ENCODE data around the gene CHN2.
A peak's percentile ranks its signal among the peaks of the same experiment; 100 is the strongest.

Gene CHN2

GRCh38 chr7:29340696-29341095 is 146.1 kb downstream of the CHN2 start:
- no peak for DNase-seq

DNA sequence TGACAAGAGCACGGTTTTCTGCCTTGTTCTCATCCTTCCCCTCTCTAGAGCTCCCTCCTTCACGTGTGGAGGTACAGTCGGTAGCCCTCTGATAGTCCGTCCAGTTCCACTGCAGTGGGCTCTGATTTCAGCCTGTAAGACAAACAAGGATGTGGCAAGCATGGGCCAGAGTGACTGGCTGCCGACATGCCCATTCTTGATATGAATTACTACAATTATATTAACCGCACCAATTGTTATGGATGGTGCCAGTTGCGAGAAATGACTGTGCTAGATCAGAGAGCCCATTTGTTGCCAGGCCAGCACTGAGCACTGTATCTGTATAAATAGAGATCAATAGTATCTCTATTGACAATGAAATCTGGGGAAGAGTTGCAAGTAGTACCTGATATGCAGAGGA is 146.6 kb downstream of the CHN2 start:
- DNase-seq, result no peak

- no peak for DNase-seq
These were observed 148.2 kb downstream of the CHN2 start for GRCh38 chr7:29342761-29343160.

GRCh38 chr7:29343399-29343798 is 148.8 kb downstream of the CHN2 start:
- DNase-seq, result peak; percentile 80

GRCh38 chr7:29344334-29344978 is 149.9 kb downstream of the CHN2 start:
- DNase-seq, result no peak

GRCh38 chr7:29345590-29345989 is 151.0 kb downstream of the CHN2 start:
- peak; percentile 60 for DNase-seq

- no peak for DNase-seq
These were observed 151.8 kb downstream of the CHN2 start for GRCh38 chr7:29346231-29346978.

- no peak for DNase-seq
These were observed 154.8 kb downstream of the CHN2 start for GRCh38 chr7:29349362-29349761.

GRCh38 chr7:29350351-29350750 is 155.8 kb downstream of the CHN2 start:
- no peak for DNase-seq

- no peak for DNase-seq
These were observed 157.5 kb downstream of the CHN2 start for GRCh38 chr7:29352041-29352440.

- DNase-seq, result no peak
These were observed 159.2 kb downstream of the CHN2 start for GRCh38 chr7:29353810-29354209.

GRCh38 chr7:29354340-29354739 is 159.8 kb downstream of the CHN2 start:
- no peak for DNase-seq

DNA sequence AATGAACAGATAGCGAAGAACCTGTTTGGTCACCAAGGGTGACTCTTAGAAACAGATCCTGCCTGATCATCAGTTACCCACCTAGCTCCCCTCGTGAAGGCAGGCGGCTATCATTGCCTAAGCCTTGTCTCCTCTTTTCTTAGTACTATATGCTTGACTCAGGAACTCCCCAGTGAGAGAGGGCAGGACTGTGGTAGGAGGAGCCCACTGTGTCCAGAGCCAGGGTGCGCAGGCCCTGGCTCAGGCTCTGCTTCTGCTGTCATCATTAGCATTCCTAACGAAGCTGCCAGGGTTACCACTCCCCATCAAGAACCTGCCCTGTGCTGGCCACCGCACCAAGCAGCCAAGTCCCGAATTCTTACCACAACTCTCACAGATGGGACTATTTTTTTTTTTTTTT is 160.8 kb downstream of the CHN2 start:
- DNase-seq, result no peak

- no peak for DNase-seq
These were observed 162.1 kb downstream of the CHN2 start for GRCh38 chr7:29356631-29357030.

DNA sequence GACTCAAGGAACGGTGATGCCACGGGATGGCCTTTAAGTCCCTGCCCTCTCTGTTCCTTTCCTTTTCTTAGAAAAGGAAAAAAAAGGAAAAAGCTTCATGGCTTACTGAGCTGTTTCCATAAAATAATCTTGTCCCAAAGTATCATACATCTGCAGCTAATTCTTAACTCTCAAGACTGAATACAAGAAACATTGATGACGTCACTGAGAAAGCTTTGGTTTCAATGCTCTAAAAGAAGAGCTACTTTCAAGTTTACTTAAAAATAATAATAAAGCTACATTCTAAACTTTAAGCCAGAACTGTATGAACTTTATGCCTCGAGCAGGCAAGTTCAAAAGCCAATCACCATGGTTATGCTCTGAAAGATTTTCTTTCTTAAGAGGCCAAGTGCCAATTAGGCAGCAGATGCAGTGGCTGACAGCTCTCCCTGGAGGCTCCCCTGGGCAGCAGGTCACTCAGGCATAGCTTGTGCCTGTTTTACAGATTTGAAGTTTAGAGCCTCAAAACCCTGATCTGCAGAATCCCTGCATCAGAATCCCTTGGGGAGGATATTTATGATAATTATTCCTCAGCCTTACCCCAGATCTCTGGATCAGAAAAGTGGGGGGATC is 165.0 kb downstream of the CHN2 start:
- DNase-seq, result no peak

- DNase-seq, result no peak
These were observed 166.4 kb downstream of the CHN2 start for GRCh38 chr7:29360633-29361625.

GRCh38 chr7:29362380-29362779 is 167.8 kb downstream of the CHN2 start:
- no peak for DNase-seq

- no peak for DNase-seq
These were observed 169.3 kb downstream of the CHN2 start for GRCh38 chr7:29363636-29364425.

DNA sequence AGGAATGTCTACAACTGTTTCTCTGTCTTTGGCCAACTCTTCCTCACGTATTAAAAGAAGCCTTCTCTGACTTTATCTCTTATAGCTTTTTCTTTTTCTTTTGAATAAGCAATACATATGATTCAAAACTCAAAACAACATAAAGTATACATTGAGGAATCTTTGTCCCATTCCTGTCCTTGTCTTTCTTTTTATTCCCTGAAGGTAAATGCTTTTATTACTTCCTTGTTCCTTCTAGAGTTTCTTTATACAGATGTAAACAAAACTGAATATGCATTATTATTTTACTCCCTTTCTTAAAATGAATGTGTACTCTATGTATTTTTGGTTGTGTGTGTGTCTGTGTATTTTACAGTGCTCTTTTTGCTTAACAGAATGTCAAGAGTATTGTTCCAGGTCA is 170.1 kb downstream of the CHN2 start:
- DNase-seq, result no peak

DNA sequence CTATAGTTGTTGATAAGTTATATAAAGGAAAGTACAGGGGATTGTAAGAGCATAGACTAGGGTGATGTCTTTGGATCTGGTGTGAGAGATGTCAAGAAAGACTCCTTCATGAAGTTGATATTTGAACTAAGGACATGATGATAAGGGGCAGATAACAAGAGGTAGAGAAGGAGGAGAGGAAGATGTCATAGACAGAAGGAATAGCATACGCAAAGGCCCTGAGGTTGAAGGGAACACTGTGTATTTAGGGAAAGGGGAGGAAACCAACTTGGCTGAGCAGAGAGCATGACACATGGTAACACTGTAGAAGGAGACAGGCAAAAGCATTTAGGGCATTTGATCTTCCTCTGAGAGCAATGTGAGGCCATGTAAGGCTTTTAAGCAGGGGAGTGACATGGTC is 170.8 kb downstream of the CHN2 start:
- DNase-seq, result no peak

GRCh38 chr7:29367784-29368183 is 173.2 kb downstream of the CHN2 start:
- DNase-seq, result no peak

GRCh38 chr7:29369909-29370488 is 175.4 kb downstream of the CHN2 start:
- no peak for DNase-seq
